ENCODE data around the gene GRM8.

The GRM8 gene

GRCh38 chr7:127231415-127231814 lies 21.3 kb downstream of the GRM8 start:
- no peaks in the 10 kb centered on the region for H3K36me3 ChIP-seq (ENCODE audit: insufficient read depth, insufficient read length, low read length)
- no peak for DNase-seq (ENCODE audit: low read depth, low spot score)
- no peak overlapping the region for H3K4me3 ChIP-seq (ENCODE audit: insufficient read length, low read depth)
- no peaks in the 10 kb centered on the region for H3K9me3 ChIP-seq (ENCODE audit: insufficient read depth, low read length)
- no peak for TF ChIP-seq ZNF274 (IDR thresholded peaks at IDR 0.05; ENCODE audit: low read depth, low read length)
- TF ChIP-seq SUZ12 (IDR thresholded peaks at IDR 0.05; ENCODE audit: extremely low read depth, insufficient read depth, insufficient read length), result no peak
- TF ChIP-seq YY1 (IDR thresholded peaks at IDR 0.05; ENCODE audit: insufficient read depth, insufficient read length), result no peak
- no peaks in the 10 kb centered on the region for H3K4me1 ChIP-seq (ENCODE audit: insufficient read depth, insufficient read length)
- no peaks in the 10 kb centered on the region for H3K27me3 ChIP-seq (ENCODE audit: insufficient read depth, insufficient read length)
- H3K9ac ChIP-seq (ENCODE audit: insufficient read length, low read depth), result no peak overlapping the region

- no peaks in the 10 kb centered on the region for H3K27me3 ChIP-seq (ENCODE audit: insufficient read depth, insufficient read length)
- no peak overlapping the region for H3K4me3 ChIP-seq (ENCODE audit: insufficient read length, low read depth)
- no peaks in the 10 kb centered on the region for H3K36me3 ChIP-seq (ENCODE audit: insufficient read depth, insufficient read length, low read length)
- no peak overlapping the region for H3K9ac ChIP-seq (ENCODE audit: insufficient read length, low read depth)
- no peak for DNase-seq (ENCODE audit: low read depth, low spot score)
- TF ChIP-seq ZNF274 (IDR thresholded peaks at IDR 0.05; ENCODE audit: low read depth, low read length) (no peak), YY1 (IDR thresholded peaks at IDR 0.05; ENCODE audit: insufficient read depth, insufficient read length) (no peak)
- no peaks in the 10 kb centered on the region for H3K9me3 ChIP-seq (ENCODE audit: insufficient read depth, low read length)
- H3K4me1 ChIP-seq (ENCODE audit: insufficient read depth, insufficient read length), result no peaks in the 10 kb centered on the region
Observed at GRCh38 chr7:127230192-127230925, 22.4 kb downstream of the GRM8 start.

GRCh38 chr7:127226685-127227374 lies 25.9 kb downstream of the GRM8 start:
- H3K36me3 ChIP-seq (ENCODE audit: insufficient read depth, insufficient read length, low read length), result no peaks in the 10 kb centered on the region
- TF ChIP-seq YY1 (IDR thresholded peaks at IDR 0.05; ENCODE audit: insufficient read depth, insufficient read length), result no peak
- DNase-seq (ENCODE audit: low read depth, low spot score), result no peak

GRCh38 chr7:127221731-127222130 lies 31.0 kb downstream of the GRM8 start:
- no peak for DNase-seq (ENCODE audit: low read depth, low spot score)
- Histone ChIP-seq H3K27me3 (ENCODE audit: insufficient read depth, insufficient read length) (no peaks in the 10 kb centered on the region), H3K36me3 (ENCODE audit: insufficient read depth, insufficient read length, low read length) (no peaks in the 10 kb centered on the region), H3K4me3 (ENCODE audit: insufficient read length, low read depth) (no peak overlapping the region), H3K9ac (ENCODE audit: insufficient read length, low read depth) (no peak overlapping the region), H3K4me1 (ENCODE audit: insufficient read depth, insufficient read length) (no peaks in the 10 kb centered on the region), H3K9me3 (ENCODE audit: insufficient read depth, low read length) (no peaks in the 10 kb centered on the region)
- TF ChIP-seq SUZ12 (IDR thresholded peaks at IDR 0.05; ENCODE audit: extremely low read depth, insufficient read depth, insufficient read length) (no peak), ZNF274 (IDR thresholded peaks at IDR 0.05; ENCODE audit: low read depth, low read length) (no peak), YY1 (IDR thresholded peaks at IDR 0.05; ENCODE audit: insufficient read depth, insufficient read length) (no peak)

More at GRCh38 chr7:127226685-127227374, 25.9 kb downstream of the GRM8 start:
- H3K4me3 ChIP-seq (ENCODE audit: insufficient read length, low read depth), result no peak overlapping the region
- H3K9me3 ChIP-seq (ENCODE audit: insufficient read depth, low read length), result no peaks in the 10 kb centered on the region
- H3K4me1 ChIP-seq (ENCODE audit: insufficient read depth, insufficient read length), result no peaks in the 10 kb centered on the region
- no peaks in the 10 kb centered on the region for H3K27me3 ChIP-seq (ENCODE audit: insufficient read depth, insufficient read length)
- no peak overlapping the region for H3K9ac ChIP-seq (ENCODE audit: insufficient read length, low read depth)

GRCh38 chr7:127214956-127215718 lies 37.6 kb downstream of the GRM8 start:
- Histone ChIP-seq H3K4me1 (ENCODE audit: insufficient read depth, insufficient read length) (no peaks in the 10 kb centered on the region), H3K4me3 (ENCODE audit: insufficient read length, low read depth) (no peak overlapping the region), H3K27me3 (ENCODE audit: insufficient read depth, insufficient read length) (no peaks in the 10 kb centered on the region), H3K9me3 (ENCODE audit: insufficient read depth, low read length) (no peaks in the 10 kb centered on the region), H3K9ac (ENCODE audit: insufficient read length, low read depth) (no peak overlapping the region), H3K36me3 (ENCODE audit: insufficient read depth, insufficient read length, low read length) (no peaks in the 10 kb centered on the region)
- DNase-seq (ENCODE audit: low read depth, low spot score), result no peak
- TF ChIP-seq SUZ12 (IDR thresholded peaks at IDR 0.05; ENCODE audit: extremely low read depth, insufficient read depth, insufficient read length) (no peak), ZNF274 (IDR thresholded peaks at IDR 0.05; ENCODE audit: low read depth, low read length) (no peak), YY1 (IDR thresholded peaks at IDR 0.05; ENCODE audit: insufficient read depth, insufficient read length) (no peak)

GRCh38 chr7:127209886-127210285 lies 42.9 kb downstream of the GRM8 start:
- H3K4me1 ChIP-seq (ENCODE audit: insufficient read depth, insufficient read length), result no peaks in the 10 kb centered on the region
- H3K36me3 ChIP-seq (ENCODE audit: insufficient read depth, insufficient read length, low read length), result no peaks in the 10 kb centered on the region
- no peaks in the 10 kb centered on the region for H3K27me3 ChIP-seq (ENCODE audit: insufficient read depth, insufficient read length)
- TF ChIP-seq ZNF274 (IDR thresholded peaks at IDR 0.05; ENCODE audit: low read depth, low read length) (no peak), SUZ12 (IDR thresholded peaks at IDR 0.05; ENCODE audit: extremely low read depth, insufficient read depth, insufficient read length) (no peak), YY1 (IDR thresholded peaks at IDR 0.05; ENCODE audit: insufficient read depth, insufficient read length) (no peak)
- H3K9ac ChIP-seq (ENCODE audit: insufficient read length, low read depth), result no peak overlapping the region
- H3K9me3 ChIP-seq (ENCODE audit: insufficient read depth, low read length), result no peaks in the 10 kb centered on the region
- no peak overlapping the region for H3K4me3 ChIP-seq (ENCODE audit: insufficient read length, low read depth)
- no peak for DNase-seq (ENCODE audit: low read depth, low spot score)

- no peaks in the 10 kb centered on the region for H3K9me3 ChIP-seq (ENCODE audit: insufficient read depth, low read length)
- no peaks in the 10 kb centered on the region for H3K4me1 ChIP-seq (ENCODE audit: insufficient read depth, insufficient read length)
- H3K9ac ChIP-seq (ENCODE audit: insufficient read length, low read depth), result no peak overlapping the region
- no peaks in the 10 kb centered on the region for H3K36me3 ChIP-seq (ENCODE audit: insufficient read depth, insufficient read length, low read length)
- no peak for TF ChIP-seq YY1 (IDR thresholded peaks at IDR 0.05; ENCODE audit: insufficient read depth, insufficient read length)
- TF ChIP-seq ZNF274 (IDR thresholded peaks at IDR 0.05; ENCODE audit: low read depth, low read length), result no peak
- TF ChIP-seq SUZ12 (IDR thresholded peaks at IDR 0.05; ENCODE audit: extremely low read depth, insufficient read depth, insufficient read length), result no peak
- no peak overlapping the region for H3K4me3 ChIP-seq (ENCODE audit: insufficient read length, low read depth)
- DNase-seq (ENCODE audit: low read depth, low spot score), result no peak
- no peaks in the 10 kb centered on the region for H3K27me3 ChIP-seq (ENCODE audit: insufficient read depth, insufficient read length)
Observed at GRCh38 chr7:127208860-127209259, 43.9 kb downstream of the GRM8 start.
